ENCODE measurements around the gene SAMD4A. TPM values are rescaled to one million over a fixed set of nuclear protein-coding genes. Genes with fewer than 3 reads are reported as not detected.
A peak's percentile ranks its signal among the peaks of the same experiment; 100 is the strongest.

SAMD4A gene
- total and polyA plus RNA-seq, 2 donors, result 1.7 to 2.8 TPM

DNA sequence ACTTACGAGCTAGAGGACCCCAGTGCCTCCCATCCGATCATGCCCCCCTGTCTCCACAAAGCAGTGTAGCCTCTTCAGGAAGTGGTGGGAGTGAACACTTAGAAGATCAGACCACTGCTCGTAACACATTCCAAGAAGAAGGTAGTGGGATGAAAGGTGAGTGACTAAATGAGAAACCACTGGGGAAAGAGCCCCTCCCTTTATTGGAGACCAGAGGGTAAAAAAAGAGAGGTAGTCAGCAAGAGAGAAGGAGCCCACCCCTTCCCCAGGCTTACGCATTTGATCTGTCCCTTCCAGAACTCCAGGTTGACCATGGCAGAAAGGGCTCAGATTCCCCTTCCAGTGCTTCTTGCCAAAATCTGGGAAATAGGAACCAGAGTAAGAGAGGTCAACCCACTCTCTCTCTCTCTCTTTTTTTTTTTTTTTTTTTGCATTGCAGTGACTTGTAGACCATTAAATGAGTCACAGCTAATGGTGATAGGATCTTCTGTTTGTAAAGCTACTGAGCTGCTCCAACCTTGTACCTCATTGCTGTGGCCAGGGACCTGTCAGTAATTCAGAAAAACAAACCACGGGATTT, 170.3 kb downstream of the SAMD4A start:
- DNase-seq (ENCODE audit: low read depth in 6 of 9, low spot score in 9 of 9), result no peak
- Histone ChIP-seq H3K27me3 (ENCODE audit: control insufficient read depth in 2 of 2, insufficient read depth in 1 of 2, low read length in 1 of 2) (no peaks in the 10 kb centered on the region), H3K4me3 (ENCODE audit: low read length in 2 of 2) (no peak overlapping the region), H3K9me3 (ENCODE audit: control insufficient read depth in 2 of 2, insufficient read depth in 1 of 2, low read length in 1 of 2) (no peaks in the 10 kb centered on the region), H3K4me1 (ENCODE audit: control insufficient read depth in 2 of 2, insufficient read depth in 2 of 2, low read length in 2 of 2) (peaks cover 3 to 16% of the 10 kb centered on the region in 2 donors), H3K36me3 (ENCODE audit: control insufficient read depth in 2 of 2, insufficient read depth in 2 of 2, low read length in 1 of 2) (no peaks in the 10 kb centered on the region), H3K27ac (ENCODE audit: low read depth in 1 of 2, low read length in 1 of 2) (no peak overlapping the region)
- WGBS, result 62% methylated on average over 5 of the region's 5 CpGs

DNA sequence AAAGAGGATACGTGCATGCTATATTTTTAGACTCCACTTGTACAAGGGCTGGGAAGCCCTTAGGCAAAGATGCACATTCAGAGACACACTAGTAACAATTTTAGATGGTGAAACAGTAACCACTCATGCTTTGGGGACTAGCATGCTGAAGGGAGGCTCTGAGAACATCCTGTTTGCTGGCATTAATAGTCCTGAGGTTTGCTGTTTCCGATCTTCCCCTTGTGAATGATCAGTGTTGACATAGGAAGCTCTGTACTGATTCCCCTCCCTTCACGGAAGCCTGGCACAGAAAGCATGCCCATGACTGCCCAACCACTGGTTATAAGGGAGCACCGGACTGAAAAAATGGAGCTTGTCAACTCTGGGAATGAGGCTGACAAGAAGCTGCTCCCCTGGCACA, 171.1 kb downstream of the SAMD4A start:
- H3K36me3 ChIP-seq (ENCODE audit: control insufficient read depth in 2 of 2, insufficient read depth in 2 of 2, low read length in 1 of 2), result no peaks in the 10 kb centered on the region
- 59% methylated on average over 4 of the region's 4 CpGs for WGBS
- no peaks in the 10 kb centered on the region for H3K9me3 ChIP-seq (ENCODE audit: control insufficient read depth in 2 of 2, insufficient read depth in 1 of 2, low read length in 1 of 2)
- no peak for DNase-seq (ENCODE audit: low read depth in 6 of 9, low spot score in 9 of 9)
- H3K27ac ChIP-seq (ENCODE audit: low read depth in 1 of 2, low read length in 1 of 2), result no peak overlapping the region
- H3K27me3 ChIP-seq (ENCODE audit: control insufficient read depth in 2 of 2, insufficient read depth in 1 of 2, low read length in 1 of 2), result no peaks in the 10 kb centered on the region
- H3K4me3 ChIP-seq (ENCODE audit: low read length in 2 of 2), result no peak overlapping the region
- peaks cover 3 to 21% of the 10 kb centered on the region in 2 donors for H3K4me1 ChIP-seq (ENCODE audit: control insufficient read depth in 2 of 2, insufficient read depth in 2 of 2, low read length in 2 of 2)

DNA sequence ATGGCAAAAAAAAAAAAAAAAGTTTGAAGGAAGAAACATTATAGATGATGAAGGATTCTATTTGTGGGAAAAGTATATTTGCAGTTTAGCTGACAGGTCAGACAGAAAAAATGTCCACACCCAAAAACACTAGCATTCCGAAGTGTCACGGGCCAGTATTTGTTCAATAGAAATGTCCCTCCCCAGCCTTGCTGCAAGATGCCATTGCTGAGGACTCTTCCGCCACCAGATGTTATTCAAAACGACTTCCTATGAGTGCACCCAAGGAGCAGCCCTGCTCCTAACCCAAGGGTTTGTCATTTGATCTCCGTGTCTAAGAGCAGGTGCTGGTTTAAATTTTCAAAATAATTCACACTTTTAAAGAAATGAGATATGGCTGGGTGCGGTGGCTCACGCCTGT, 172.6 kb downstream of the SAMD4A start:
- DNase-seq (ENCODE audit: low read depth in 6 of 9, low spot score in 9 of 9), result no peak
- H3K4me1 ChIP-seq (ENCODE audit: control insufficient read depth in 2 of 2, insufficient read depth in 2 of 2, low read length in 2 of 2), result peaks cover 3 to 33% of the 10 kb centered on the region in 2 donors
- no peaks in the 10 kb centered on the region for H3K36me3 ChIP-seq (ENCODE audit: control insufficient read depth in 2 of 2, insufficient read depth in 2 of 2, low read length in 1 of 2)
- H3K4me3 ChIP-seq (ENCODE audit: low read length in 2 of 2), result no peak overlapping the region
- no peaks in the 10 kb centered on the region for H3K27me3 ChIP-seq (ENCODE audit: control insufficient read depth in 2 of 2, insufficient read depth in 1 of 2, low read length in 1 of 2)
- WGBS, result 91% methylated on average over 7 of the region's 7 CpGs
- no peaks in the 10 kb centered on the region for H3K9me3 ChIP-seq (ENCODE audit: control insufficient read depth in 2 of 2, insufficient read depth in 1 of 2, low read length in 1 of 2)
- no peak overlapping the region for H3K27ac ChIP-seq (ENCODE audit: low read depth in 1 of 2, low read length in 1 of 2)

DNA sequence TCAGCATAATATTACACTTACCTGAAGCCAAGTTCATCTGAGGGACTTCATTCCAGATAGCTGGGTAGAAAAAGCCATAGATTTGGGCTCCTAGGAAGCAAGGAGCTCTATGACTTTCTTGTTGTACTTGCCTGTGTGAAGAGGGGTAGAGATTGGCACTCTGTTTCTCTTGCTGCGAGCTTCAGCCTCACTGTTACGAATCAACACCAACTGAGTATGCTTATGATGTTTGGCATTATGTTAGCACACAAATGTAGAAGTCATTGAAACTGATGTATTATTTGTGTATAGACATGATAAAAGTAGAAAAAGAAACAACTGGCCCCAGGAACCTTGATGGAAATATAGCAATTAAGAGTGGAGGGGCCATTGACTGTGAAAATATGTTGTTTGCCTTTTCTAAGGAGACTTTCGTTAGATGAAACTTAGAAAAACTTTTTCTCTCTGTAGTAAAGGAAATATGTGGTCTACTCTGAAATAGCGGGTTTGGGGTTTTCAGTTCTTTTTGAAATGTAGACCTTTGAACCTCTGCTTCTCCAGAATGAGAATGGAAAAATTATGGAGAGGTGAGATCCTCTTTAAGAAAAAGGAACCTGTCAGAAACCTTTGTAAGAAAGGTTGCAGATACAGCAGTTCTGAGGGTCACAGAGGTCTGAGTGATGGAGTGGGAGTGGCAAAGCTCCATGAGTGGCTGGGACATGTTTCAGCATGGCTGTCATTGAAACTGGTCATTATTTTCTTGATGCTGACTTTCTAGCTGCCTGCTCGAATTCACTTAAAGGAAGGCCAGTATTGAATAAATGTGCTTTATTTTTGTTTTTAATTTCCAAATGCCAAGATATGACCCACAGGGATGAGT, 175.8 kb downstream of the SAMD4A start:
- Histone ChIP-seq H3K4me1 (ENCODE audit: control insufficient read depth in 2 of 2, insufficient read depth in 2 of 2, low read length in 2 of 2) (peaks cover 3 to 33% of the 10 kb centered on the region in 2 donors), H3K9me3 (ENCODE audit: control insufficient read depth in 2 of 2, insufficient read depth in 1 of 2, low read length in 1 of 2) (no peaks in the 10 kb centered on the region), H3K27me3 (ENCODE audit: control insufficient read depth in 2 of 2, insufficient read depth in 1 of 2, low read length in 1 of 2) (no peaks in the 10 kb centered on the region), H3K27ac (ENCODE audit: low read depth in 1 of 2, low read length in 1 of 2) (no peak overlapping the region), H3K4me3 (ENCODE audit: low read length in 2 of 2) (no peak overlapping the region), H3K36me3 (ENCODE audit: control insufficient read depth in 2 of 2, insufficient read depth in 2 of 2, low read length in 1 of 2) (no peaks in the 10 kb centered on the region)
- DNase-seq (ENCODE audit: low read depth in 6 of 9, low spot score in 9 of 9), result peak in 1 of 9 donors; percentile 53
- 58% methylated on average over 5 of the region's 5 CpGs for WGBS

DNA sequence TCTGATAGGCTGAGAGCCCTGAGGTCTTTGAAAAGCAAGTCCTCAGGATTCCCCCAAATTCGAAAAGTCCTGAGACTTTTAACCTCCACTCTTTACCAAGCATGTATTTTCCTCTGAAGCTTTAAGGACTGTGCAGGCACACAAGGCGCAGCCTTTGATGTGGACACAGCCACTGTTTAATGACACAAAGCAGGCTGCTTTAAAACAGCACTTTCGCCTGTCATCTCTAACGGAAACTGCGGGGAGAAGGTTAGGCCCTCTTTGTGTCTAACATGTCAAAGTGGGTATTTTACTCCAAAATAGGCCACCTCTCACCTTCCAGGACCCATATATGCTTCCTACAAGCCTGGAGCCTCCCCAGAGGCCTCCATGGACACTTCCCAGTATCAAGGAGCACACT, 176.5 kb downstream of the SAMD4A start:
- no peak overlapping the region for H3K27ac ChIP-seq (ENCODE audit: low read depth in 1 of 2, low read length in 1 of 2)
- WGBS, result 97% methylated on average over 5 of the region's 5 CpGs
- H3K9me3 ChIP-seq (ENCODE audit: control insufficient read depth in 2 of 2, insufficient read depth in 1 of 2, low read length in 1 of 2), result no peaks in the 10 kb centered on the region
- H3K27me3 ChIP-seq (ENCODE audit: control insufficient read depth in 2 of 2, insufficient read depth in 1 of 2, low read length in 1 of 2), result no peaks in the 10 kb centered on the region
- no peaks in the 10 kb centered on the region for H3K36me3 ChIP-seq (ENCODE audit: control insufficient read depth in 2 of 2, insufficient read depth in 2 of 2, low read length in 1 of 2)
- DNase-seq (ENCODE audit: low read depth in 6 of 9, low spot score in 9 of 9), result no peak
- H3K4me3 ChIP-seq (ENCODE audit: low read length in 2 of 2), result no peak overlapping the region
- H3K4me1 ChIP-seq (ENCODE audit: control insufficient read depth in 2 of 2, insufficient read depth in 2 of 2, low read length in 2 of 2), result peaks cover 3 to 28% of the 10 kb centered on the region in 2 donors

DNA sequence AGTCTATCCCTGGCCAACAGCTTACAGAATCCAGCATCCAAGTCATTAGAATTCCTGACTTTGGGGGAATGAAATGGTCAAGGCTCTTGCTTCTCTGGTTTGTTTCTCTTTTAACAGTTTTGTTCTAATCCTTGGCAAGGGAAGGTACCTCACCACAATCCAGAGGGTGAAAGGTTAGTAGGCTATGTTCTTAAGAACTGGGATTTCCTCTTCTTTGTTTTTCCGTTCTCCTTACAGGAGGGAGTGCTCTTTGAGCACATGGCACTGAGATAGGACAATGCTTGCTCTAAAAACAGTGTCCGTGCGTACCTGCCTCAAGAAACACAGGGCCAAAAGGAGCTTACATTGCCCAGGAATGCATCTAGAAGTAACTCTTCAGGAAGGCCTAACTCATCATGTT, 179.1 kb downstream of the SAMD4A start:
- Histone ChIP-seq H3K36me3 (ENCODE audit: control insufficient read depth in 2 of 2, insufficient read depth in 2 of 2, low read length in 1 of 2) (no peaks in the 10 kb centered on the region), H3K27ac (ENCODE audit: low read depth in 1 of 2, low read length in 1 of 2) (no peak overlapping the region), H3K4me1 (ENCODE audit: control insufficient read depth in 2 of 2, insufficient read depth in 2 of 2, low read length in 2 of 2) (peaks cover 3 to 28% of the 10 kb centered on the region in 2 donors), H3K4me3 (ENCODE audit: low read length in 2 of 2) (no peak overlapping the region), H3K9me3 (ENCODE audit: control insufficient read depth in 2 of 2, insufficient read depth in 1 of 2, low read length in 1 of 2) (no peaks in the 10 kb centered on the region), H3K27me3 (ENCODE audit: control insufficient read depth in 2 of 2, insufficient read depth in 1 of 2, low read length in 1 of 2) (no peaks in the 10 kb centered on the region)
- no peak for DNase-seq (ENCODE audit: low read depth in 6 of 9, low spot score in 9 of 9)
- WGBS, result 95% methylated on average over 3 of the region's 3 CpGs

DNA sequence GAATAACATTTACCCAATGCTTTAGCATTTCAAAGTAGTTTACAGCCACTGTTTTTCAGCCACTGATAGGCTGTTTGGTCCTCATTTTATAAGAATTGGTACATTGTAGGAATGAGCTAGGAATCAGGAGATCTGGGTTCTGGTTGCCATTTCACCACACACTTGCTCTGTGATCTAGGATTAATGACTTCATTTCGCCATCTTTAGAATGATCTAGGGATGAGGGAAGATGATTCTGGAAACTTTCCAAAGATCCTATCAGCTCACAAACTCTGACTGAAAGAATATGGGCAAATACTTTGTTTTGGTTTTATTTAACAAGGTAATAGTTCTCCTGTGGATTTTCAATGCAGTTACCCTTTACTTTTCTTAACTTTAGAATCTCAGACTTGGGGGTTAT, 180.7 kb downstream of the SAMD4A start:
- H3K27ac ChIP-seq (ENCODE audit: low read depth in 1 of 2, low read length in 1 of 2), result no peak overlapping the region
- peaks cover 0 to 16% of the 10 kb centered on the region in 2 donors for H3K4me1 ChIP-seq (ENCODE audit: control insufficient read depth in 2 of 2, insufficient read depth in 2 of 2, low read length in 2 of 2)
- no peaks in the 10 kb centered on the region for H3K36me3 ChIP-seq (ENCODE audit: control insufficient read depth in 2 of 2, insufficient read depth in 2 of 2, low read length in 1 of 2)
- no peaks in the 10 kb centered on the region for H3K27me3 ChIP-seq (ENCODE audit: control insufficient read depth in 2 of 2, insufficient read depth in 1 of 2, low read length in 1 of 2)
- no peaks in the 10 kb centered on the region for H3K9me3 ChIP-seq (ENCODE audit: control insufficient read depth in 2 of 2, insufficient read depth in 1 of 2, low read length in 1 of 2)
- H3K4me3 ChIP-seq (ENCODE audit: low read length in 2 of 2), result no peak overlapping the region
- 92% methylated on average over 1 of the region's 1 CpG for WGBS
- no peak for DNase-seq (ENCODE audit: low read depth in 6 of 9, low spot score in 9 of 9)

DNA sequence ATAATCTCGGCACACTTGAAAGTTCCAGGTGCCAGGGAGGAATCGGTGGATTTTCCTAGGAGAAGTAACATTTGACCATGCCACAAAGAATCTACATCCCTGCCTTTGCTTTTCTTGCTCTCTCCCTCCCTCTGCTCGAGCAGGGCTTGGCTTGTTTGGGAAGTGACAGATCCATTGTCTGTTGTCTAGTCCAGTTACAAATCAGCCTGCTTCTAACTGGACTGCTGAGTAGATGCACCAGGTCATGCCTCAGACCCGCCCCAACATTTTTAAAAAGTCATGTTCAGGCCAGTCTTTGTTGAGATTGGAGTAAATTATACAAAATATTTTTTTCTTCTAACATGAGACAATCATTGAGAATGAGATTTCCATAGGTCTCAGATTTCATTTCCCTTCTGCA, 182.3 kb downstream of the SAMD4A start:
- Histone ChIP-seq H3K36me3 (ENCODE audit: control insufficient read depth in 2 of 2, insufficient read depth in 2 of 2, low read length in 1 of 2) (no peaks in the 10 kb centered on the region), H3K27ac (ENCODE audit: low read depth in 1 of 2, low read length in 1 of 2) (no peak overlapping the region), H3K9me3 (ENCODE audit: control insufficient read depth in 2 of 2, insufficient read depth in 1 of 2, low read length in 1 of 2) (no peaks in the 10 kb centered on the region), H3K4me1 (ENCODE audit: control insufficient read depth in 2 of 2, insufficient read depth in 2 of 2, low read length in 2 of 2) (peaks cover 0 to 4% of the 10 kb centered on the region in 2 donors), H3K4me3 (ENCODE audit: low read length in 2 of 2) (no peak overlapping the region), H3K27me3 (ENCODE audit: control insufficient read depth in 2 of 2, insufficient read depth in 1 of 2, low read length in 1 of 2) (no peaks in the 10 kb centered on the region)
- no peak for DNase-seq (ENCODE audit: low read depth in 6 of 9, low spot score in 9 of 9)
- 94% methylated on average over 4 of the region's 4 CpGs for WGBS

DNA sequence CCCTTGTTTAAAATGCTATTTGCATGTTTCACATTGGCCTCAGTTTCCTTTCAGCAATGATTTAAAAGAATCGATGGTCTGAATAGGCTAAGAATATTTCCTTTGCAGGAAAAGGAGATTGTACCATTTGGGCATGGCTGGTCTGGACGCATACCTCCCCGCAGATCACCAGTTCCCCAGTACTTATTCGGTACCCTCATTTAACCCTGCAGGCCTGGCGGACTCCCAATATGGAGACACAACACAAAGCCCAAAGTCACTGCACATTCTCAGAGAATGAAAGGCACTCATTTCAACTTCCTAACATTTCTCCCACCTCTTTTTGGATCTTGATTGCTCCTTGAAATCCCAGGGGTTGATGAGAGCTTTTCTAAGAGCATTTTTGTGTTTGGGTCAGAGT, 182.8 kb downstream of the SAMD4A start:
- H3K36me3 ChIP-seq (ENCODE audit: control insufficient read depth in 2 of 2, insufficient read depth in 2 of 2, low read length in 1 of 2), result no peaks in the 10 kb centered on the region
- no peak overlapping the region for H3K4me3 ChIP-seq (ENCODE audit: low read length in 2 of 2)
- no peak for DNase-seq (ENCODE audit: low read depth in 6 of 9, low spot score in 9 of 9)
- 98% methylated on average over 5 of the region's 5 CpGs for WGBS
- H3K4me1 ChIP-seq (ENCODE audit: control insufficient read depth in 2 of 2, insufficient read depth in 2 of 2, low read length in 2 of 2), result peaks cover 0 to 3% of the 10 kb centered on the region in 2 donors
- H3K27me3 ChIP-seq (ENCODE audit: control insufficient read depth in 2 of 2, insufficient read depth in 1 of 2, low read length in 1 of 2), result no peaks in the 10 kb centered on the region
- no peak overlapping the region for H3K27ac ChIP-seq (ENCODE audit: low read depth in 1 of 2, low read length in 1 of 2)
- no peaks in the 10 kb centered on the region for H3K9me3 ChIP-seq (ENCODE audit: control insufficient read depth in 2 of 2, insufficient read depth in 1 of 2, low read length in 1 of 2)

Measured in thymus (tissue), 11 donors.